Uterus (tissue), 2 donors: Measurements from ENCODE around the gene RAD51B.

Experiments
- CTCF ChIP-seq, 4 experiments: fragments of 200-600 bp in 2 of 4; fragments of 450-650 bp in 2 of 4; sonication (generic) in 2 of 4; IDR thresholded peaks; one replicate each; pipeline ENCODE4 v1.5.1; 2016 to 2019; ENCODE audit warnings: antibody characterized with exemption in 4 of 4, mild to moderate bottlenecking in 2 of 4, moderate library complexity in 1 of 4
- POLR2A ChIP-seq, 2 donors: fragments of 450-650 bp; IDR thresholded peaks; one replicate each; pipeline ENCODE4 v1.6.1; 2016; ENCODE audit warnings: antibody characterized with exemption in 2 of 2, mild to moderate bottlenecking in 1 of 2, moderate library complexity in 1 of 2

GRCh38 chr14:68576496-68577244, 757.1 kb downstream of the RAD51B start:
- TF ChIP-seq CTCF (IDR thresholded peaks at IDR 0.05) (no peak), POLR2A (IDR thresholded peaks at IDR 0.05) (no peak)
